Measurements from ENCODE around the gene LTB.

- TF ChIP-seq CTCF (IDR thresholded peaks at IDR 0.05) = no peak
- no peak for TF ChIP-seq POLR2AphosphoS5 (IDR thresholded peaks at IDR 0.05)
- TF ChIP-seq POLR2A (IDR thresholded peaks at IDR 0.05; ENCODE audit: low read depth) = no peak
These were observed 37.5 kb downstream of the LTB start for GRCh38 chr6:31544676-31545075.

Measured in esophagus muscularis mucosa (tissue), 3 donors.